GM12892 (cell line): ENCODE measurements around the gene LAMB3.

Experiments
- POLR2A ChIP-seq: IDR thresholded peaks from 2 replicates; pipeline ENCODE4 v1.6.1; 2011; ENCODE audit warnings: low read depth, low read length, control low read depth
- POLR2AphosphoS5 ChIP-seq: IDR thresholded peaks from 2 replicates; pipeline ENCODE4 v1.6.1; 2011; ENCODE audit warnings: low read depth, low read length, control low read depth

DNA sequence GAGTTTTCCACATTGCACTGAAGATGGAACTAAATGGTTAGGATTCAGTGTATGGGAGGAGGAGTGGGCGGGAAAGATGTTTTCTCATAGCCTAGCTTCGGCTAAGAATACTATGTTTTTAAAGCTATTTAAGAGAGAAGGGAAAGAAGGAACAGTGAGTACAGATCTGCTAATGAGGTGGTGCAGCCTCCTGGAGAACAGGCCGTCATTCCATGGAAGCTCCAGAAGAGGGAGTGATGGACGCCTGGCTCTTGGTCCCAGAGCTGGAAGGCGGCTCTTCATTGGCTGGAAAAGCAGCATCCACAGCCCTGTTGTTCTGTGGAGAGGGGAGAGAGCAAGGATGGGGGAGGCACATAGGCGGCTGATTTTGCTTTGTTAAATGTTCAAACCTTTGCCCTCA lies 61.8 kb downstream of the LAMB3 start:
- TF ChIP-seq POLR2A (no peak), POLR2AphosphoS5 (no peak)
